Keratinocyte (primary cell): ENCODE measurements around the gene CTNNA3. TPM values are rescaled to one million over a fixed set of nuclear protein-coding genes. Genes with fewer than 3 reads are reported as not detected.

Experiments used
- DNase-seq: peaks from one replicate; pipeline ENCODE4 v3.0.0-alpha.2; 2011; ENCODE audit warnings: low read depth, missing footprints, low spot score
- FAIRE-seq: peaks from 2 replicates; lab custom pipeline; 2011; peaks lifted over from hg19 to GRCh38; lab: Jason Lieb, UNC
- H2AFZ ChIP-seq: 2 replicates; pipeline ENCODE4 v1.6.0; 2012; ENCODE audit warnings: low read length, control low read depth, inconsistent platforms; ENCODE audit not compliant: control insufficient read depth
- H3K27ac ChIP-seq: 2 replicates; pipeline ENCODE4 v1.5.1; 2011; ENCODE audit warnings: low read length; ENCODE audit not compliant: control insufficient read depth, insufficient read depth
- H3K27me3 ChIP-seq: 3 replicates; pipeline ENCODE4 v1.6.0; 2011; ENCODE audit warnings: low read length; ENCODE audit not compliant: control insufficient read depth, insufficient read depth; ENCODE audit errors: extremely low read depth
- H3K36me3 ChIP-seq, 2 experiments: 2 replicates in 1 of 2; 3 replicates in 1 of 2; pipeline ENCODE4 v1.5.1; 2011; ENCODE audit warnings: low read length in 2 of 2, mild to moderate bottlenecking in 1 of 2; ENCODE audit not compliant: control insufficient read depth in 2 of 2, insufficient read depth in 2 of 2; ENCODE audit errors: extremely low read depth in 1 of 2
- H3K4me1 ChIP-seq: 3 replicates; pipeline ENCODE4 v1.5.1; 2011; ENCODE audit warnings: low read length; ENCODE audit not compliant: control insufficient read depth, insufficient read depth; ENCODE audit errors: extremely low read depth
- H3K4me2 ChIP-seq: 3 replicates; pipeline ENCODE4 v1.6.0; 2011; ENCODE audit warnings: low read depth, low read length; ENCODE audit not compliant: control insufficient read depth, insufficient read depth; ENCODE audit errors: extremely low read depth
- H3K4me3 ChIP-seq, 3 experiments: fragments of 200-600 bp in 1 of 3; sonication (generic) in 1 of 3; 2 replicates in 2 of 3; 3 replicates in 1 of 3; pipeline ENCODE4 v1.5.1; 2011 to 2016; ENCODE audit warnings: low read length in 3 of 3, mild to moderate bottlenecking in 3 of 3, control low read depth in 2 of 3, inconsistent platforms in 1 of 3, low read depth in 1 of 3, mixed read lengths in 1 of 3, mixed run types in 1 of 3, moderate library complexity in 1 of 3; ENCODE audit not compliant: control insufficient read depth in 2 of 3, insufficient read depth in 2 of 3; ENCODE audit errors: extremely low read depth in 1 of 3
- H3K79me2 ChIP-seq: 2 replicates; pipeline ENCODE4 v1.6.0; 2012; ENCODE audit warnings: low read length; ENCODE audit not compliant: control insufficient read depth, insufficient read depth
- H3K9ac ChIP-seq: 3 replicates; pipeline ENCODE4 v1.6.0; 2011; ENCODE audit warnings: low read length; ENCODE audit not compliant: control insufficient read depth, insufficient read depth; ENCODE audit errors: extremely low read depth
- H3K9me1 ChIP-seq: 3 replicates; pipeline ENCODE4 v1.6.0; 2011; ENCODE audit warnings: low read length; ENCODE audit not compliant: control insufficient read depth, insufficient read depth; ENCODE audit errors: extremely low read depth
- H3K9me3 ChIP-seq: 2 replicates; pipeline ENCODE4 v1.5.1; 2012; ENCODE audit warnings: low read depth, low read length; ENCODE audit not compliant: control insufficient read depth
- H4K20me1 ChIP-seq: 3 replicates; pipeline ENCODE4 v1.6.0; 2011; ENCODE audit warnings: low read length; ENCODE audit not compliant: control insufficient read depth, insufficient read depth; ENCODE audit errors: extremely low read depth
- CTCF ChIP-seq, 3 experiments: IDR thresholded peaks in 1 of 3; conservative IDR thresholded peaks in 1 of 3; optimal IDR thresholded peaks in 1 of 3; 2 replicates in 2 of 3; 3 replicates in 1 of 3; pipeline versions ENCODE3 to v1.5.1; 2011; ENCODE audit warnings: low read length in 3 of 3, mild to moderate bottlenecking in 3 of 3, moderate library complexity in 2 of 3, control low read depth in 1 of 3, inconsistent platforms in 1 of 3; ENCODE audit not compliant: insufficient read depth in 2 of 3; ENCODE audit errors: extremely low read depth in 1 of 3
- EZH2 ChIP-seq: IDR thresholded peaks from one replicate; pipeline ENCODE4 v1.6.1; 2012; ENCODE audit warnings: inconsistent platforms, mild to moderate bottlenecking, low read length, moderate library complexity
- dilution Hi-C: fragments of 300-500 bp; cut with MboI; formaldehyde crosslinking; loops from one replicate; pipeline ENCODE4 v1.7.0; 2020; ENCODE audit warnings: low sequenced_read_pairs; ENCODE audit not compliant: extremely low pct_ligation_motif_present
- polyA plus RNA-seq, 5 experiments: library from polyadenylated mRNA; depleted of rRNA in 3 of 5; stranded (reverse) in 3 of 5; stranded (forward) in 1 of 5; unstranded in 1 of 5; fragments of >200 nt; gene quantifications; 1 replicate in 1 of 5; 2 replicates in 3 of 5; 3 replicates in 1 of 5; pipeline versions ENCODE4 v1.2.1 to v1.2.3, GENCODE V29; 2011 to 2012; ENCODE audit warnings: missing spikeins in 2 of 5, low read depth in 1 of 5, low replicate concordance in 1 of 5

CTNNA3 gene
- polyA plus RNA-seq, 1 donor (not counting 4 experiments of a cell fraction or from before 2014, with no cell fraction given) = 0.01 TPM

- DNase-seq (no peak), FAIRE-seq (no peak)
- Histone ChIP-seq H3K4me3 (no peak overlapping the region), H3K79me2 (no peaks in the 10 kb centered on the region), H3K9ac (no peak overlapping the region), H3K9me1 (no peaks in the 10 kb centered on the region), H4K20me1 (no peaks in the 10 kb centered on the region), H3K27me3 (no peaks in the 10 kb centered on the region), H3K9me3 (no peaks in the 10 kb centered on the region), H3K36me3 (no peaks in the 10 kb centered on the region), H3K4me2 (no peak overlapping the region), H3K27ac (no peak overlapping the region), H2AFZ (no peak overlapping the region), H3K4me1 (no peaks in the 10 kb centered on the region)
- dilution Hi-C loops = no loop called here
- TF ChIP-seq EZH2 = no peak
- no peak for TF ChIP-seq CTCF (optimal IDR thresholded peaks at IDR 0.05 in 1 of 3, IDR thresholded peaks at IDR 0.05 in 1 of 3, conservative IDR thresholded peaks at IDR 0.05 in 1 of 3; ENCODE audit: extremely low read depth in 1 of 3, insufficient read depth in 2 of 3, low read length in 3 of 3)
Observed at GRCh38 chr10:67086327-67087134, 609.5 kb downstream of the CTNNA3 start.

- H2AFZ ChIP-seq = no peak overlapping the region
- H3K9ac ChIP-seq = no peak overlapping the region
- no peaks in the 10 kb centered on the region for H4K20me1 ChIP-seq
- H3K9me1 ChIP-seq = no peaks in the 10 kb centered on the region
- no peak overlapping the region for H3K4me2 ChIP-seq
- no peaks in the 10 kb centered on the region for H3K79me2 ChIP-seq
- no peak for DNase-seq
- H3K9me3 ChIP-seq = no peaks in the 10 kb centered on the region
- H3K4me3 ChIP-seq = no peak overlapping the region
- H3K36me3 ChIP-seq = no peaks in the 10 kb centered on the region
- no peak for TF ChIP-seq CTCF (optimal IDR thresholded peaks at IDR 0.05 in 1 of 3, IDR thresholded peaks at IDR 0.05 in 1 of 3, conservative IDR thresholded peaks at IDR 0.05 in 1 of 3; ENCODE audit: extremely low read depth in 1 of 3, insufficient read depth in 2 of 3, low read length in 3 of 3)
- no peak for TF ChIP-seq EZH2
- no peaks in the 10 kb centered on the region for H3K27me3 ChIP-seq
- no peak overlapping the region for H3K27ac ChIP-seq
- no peak for FAIRE-seq
- dilution Hi-C loops = no loop called here
- H3K4me1 ChIP-seq = no peaks in the 10 kb centered on the region
Observed at GRCh38 chr10:67079126-67079525, 616.9 kb downstream of the CTNNA3 start.
